Activated T-cell treated with anti-CD3 and anti-CD28 coated beads, Interleukin-2, amount 50 U/mL, for 48 hours (primary cell): ENCODE data around the gene YY1.
"Not testable (repeated sequence)": the region's sequence is repeated elsewhere in the genome, so short reads cannot be mapped to it uniquely, and the experiment has no call there.

ENCODE experiments used
- DNase-seq, 2 experiments: peaks; one replicate each; pipeline ENCODE4 v3.0.0-alpha.2; 2020

YY1 gene

GRCh38 chr14:100238419-100239210 is at the start of gene YY1:
YY1 (plus strand) TSS chr14:100239144; CDS start chr14:100239245, 101 bp downstream.
- DNase-seq, result peak; percentile 99

GRCh38 chr14:100190126-100190525 is 48.8 kb upstream of the YY1 start:
- DNase-seq, result no peak

GRCh38 chr14:100191584-100192249 is 47.2 kb upstream of the YY1 start:
- DNase-seq, result no peak

DNA sequence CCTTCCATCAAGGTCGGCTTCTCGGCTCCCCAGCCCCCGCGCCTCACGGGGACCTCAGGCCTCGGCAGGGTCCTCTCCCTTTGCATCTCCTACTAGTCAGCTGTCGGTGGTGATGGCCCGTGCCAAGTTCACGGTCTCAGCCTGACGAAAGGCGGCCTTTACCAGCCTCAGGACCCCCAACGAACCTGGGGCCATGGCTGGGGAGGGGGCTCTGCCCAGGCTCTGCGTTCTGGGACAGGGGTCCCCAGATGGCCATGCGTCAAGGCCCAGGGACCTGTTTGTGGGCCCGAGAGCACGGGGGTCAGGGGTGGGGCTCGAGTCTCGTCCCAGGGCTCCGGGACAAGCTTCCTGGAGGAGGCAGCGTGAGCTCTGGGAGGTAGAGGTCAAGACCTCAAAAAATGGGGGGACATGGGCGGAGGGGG is 46.7 kb upstream of the YY1 start:
- DNase-seq, result no peak

GRCh38 chr14:100192672-100193416 is 46.1 kb upstream of the YY1 start:
- peak; percentile 100 for DNase-seq

GRCh38 chr14:100193417-100194357 is 45.3 kb upstream of the YY1 start:
- peak in 1 of 2 experiments; percentile 47 for DNase-seq

DNA sequence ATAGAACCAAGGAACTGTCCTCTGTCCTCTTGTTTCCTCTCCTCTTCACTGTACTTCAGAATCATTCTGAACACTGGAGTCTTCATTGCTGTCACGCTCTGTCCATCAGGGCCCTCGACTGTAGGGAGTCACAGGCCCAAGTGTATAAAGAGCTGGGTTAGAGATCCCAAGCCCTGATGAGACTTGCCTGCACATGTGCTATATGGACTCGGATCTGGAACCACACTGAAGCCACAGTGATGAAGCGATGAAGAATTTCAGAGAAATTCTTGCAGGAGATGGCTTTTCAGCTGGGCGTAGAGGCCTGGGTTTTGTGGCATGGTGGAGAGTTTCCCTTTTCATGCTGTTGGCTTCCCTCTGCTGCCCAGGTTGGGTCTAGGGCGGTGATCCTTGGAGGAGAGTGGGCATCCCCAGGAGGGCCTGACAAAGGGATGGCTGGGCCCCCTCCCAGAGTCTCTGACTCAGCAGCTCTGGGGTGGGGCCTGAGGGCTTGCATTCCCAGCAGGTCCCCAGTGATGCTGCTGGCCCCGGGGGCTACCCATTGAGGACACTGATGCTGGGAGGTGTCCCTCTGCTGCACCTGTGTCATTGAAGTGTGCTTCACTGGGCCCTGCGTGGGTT is 39.6 kb upstream of the YY1 start:
- DNase-seq, result no peak

DNA sequence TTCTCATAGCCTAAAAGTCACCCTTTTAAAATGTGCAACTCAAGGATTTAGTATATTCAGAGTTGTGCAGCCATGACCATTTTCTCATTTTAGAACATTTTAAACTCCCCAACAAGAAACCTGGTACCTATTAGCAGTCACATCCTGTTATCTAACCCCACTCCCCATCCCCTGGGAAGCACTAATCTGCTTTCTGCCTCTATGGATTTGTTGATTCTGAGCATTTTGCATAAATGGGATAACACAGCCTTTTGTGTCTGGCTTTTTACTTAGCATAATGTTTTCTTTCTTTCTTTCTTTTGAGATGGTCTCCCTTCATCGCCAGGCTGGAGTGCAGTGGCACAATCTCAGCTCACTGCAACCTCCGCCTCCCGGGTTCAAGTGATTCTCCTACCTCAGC is 38.6 kb upstream of the YY1 start:
- no peak for DNase-seq

- no peak for DNase-seq
Observed at GRCh38 chr14:100201701-100202100, 37.2 kb upstream of the YY1 start.

GRCh38 chr14:100202712-100203111 is 36.2 kb upstream of the YY1 start:
- DNase-seq, result no peak

- DNase-seq, result no peak
Observed at GRCh38 chr14:100203146-100203545, 35.8 kb upstream of the YY1 start.

- no peak for DNase-seq
Observed at GRCh38 chr14:100203962-100204834, 34.7 kb upstream of the YY1 start.

GRCh38 chr14:100204835-100205167 is 34.1 kb upstream of the YY1 start:
- not testable (repeated sequence) for DNase-seq

DNA sequence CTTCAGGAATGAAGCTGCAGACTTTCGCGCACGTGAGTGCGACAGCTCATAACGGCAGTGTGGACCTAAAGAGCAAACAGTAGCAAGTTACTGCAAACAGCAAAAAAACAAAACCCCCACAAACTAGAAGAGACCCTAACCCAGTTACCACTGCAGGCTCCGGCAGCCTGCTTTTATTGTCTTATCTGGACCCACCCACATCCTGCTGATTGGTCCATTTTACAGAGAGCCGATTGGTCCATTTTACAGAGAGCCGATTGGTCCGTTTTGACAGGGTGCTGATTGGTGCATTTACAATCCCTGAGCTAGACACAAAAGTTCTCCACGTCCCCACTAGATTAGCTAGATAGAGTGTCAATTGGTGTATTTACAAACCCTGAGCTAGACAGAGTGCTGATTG is 31.4 kb upstream of the YY1 start:
- DNase-seq, result peak in 1 of 2 experiments; percentile 27

DNA sequence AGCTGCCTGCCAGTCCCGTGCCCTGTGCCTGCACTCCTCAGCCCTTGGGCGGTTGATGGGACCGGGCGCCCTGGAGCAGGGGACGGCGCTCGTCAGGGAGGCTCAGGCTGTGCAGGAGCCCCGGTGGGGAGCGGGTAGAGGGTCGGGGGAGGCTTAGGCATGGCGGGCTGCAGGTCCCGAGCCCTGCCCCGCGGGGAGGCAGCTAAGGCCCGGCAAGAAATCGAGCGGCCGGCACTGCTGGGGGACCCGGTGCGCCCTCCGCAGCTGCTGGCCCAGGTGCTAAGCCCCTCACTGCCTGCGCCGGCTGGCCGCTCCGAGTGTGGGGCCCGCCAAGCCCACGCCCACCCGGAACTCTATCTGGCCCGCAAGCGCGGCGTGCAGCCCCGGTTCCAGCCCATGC is 30.8 kb upstream of the YY1 start:
- DNase-seq, result not testable (repeated sequence)

DNA sequence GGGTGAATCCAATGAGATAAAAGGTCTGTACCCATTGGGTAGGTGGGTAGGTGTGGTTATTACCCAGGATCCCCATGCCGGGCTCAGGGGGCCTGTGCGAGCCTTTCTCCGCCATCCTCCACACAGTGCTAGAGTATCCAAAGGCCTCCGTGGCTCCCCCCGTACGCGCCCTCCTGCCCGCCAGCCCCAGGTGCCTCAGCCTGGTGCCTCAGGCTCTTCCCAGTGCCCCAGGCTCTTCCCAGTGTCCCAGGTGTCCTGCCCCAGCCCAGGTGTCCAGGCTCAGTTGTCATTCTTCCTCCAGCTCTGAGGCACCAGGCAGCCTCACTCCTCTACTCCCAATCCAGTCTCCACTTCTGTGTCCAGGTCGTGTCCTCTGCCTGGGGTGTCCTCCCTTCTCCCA is 27.6 kb upstream of the YY1 start:
- no peak for DNase-seq

DNA sequence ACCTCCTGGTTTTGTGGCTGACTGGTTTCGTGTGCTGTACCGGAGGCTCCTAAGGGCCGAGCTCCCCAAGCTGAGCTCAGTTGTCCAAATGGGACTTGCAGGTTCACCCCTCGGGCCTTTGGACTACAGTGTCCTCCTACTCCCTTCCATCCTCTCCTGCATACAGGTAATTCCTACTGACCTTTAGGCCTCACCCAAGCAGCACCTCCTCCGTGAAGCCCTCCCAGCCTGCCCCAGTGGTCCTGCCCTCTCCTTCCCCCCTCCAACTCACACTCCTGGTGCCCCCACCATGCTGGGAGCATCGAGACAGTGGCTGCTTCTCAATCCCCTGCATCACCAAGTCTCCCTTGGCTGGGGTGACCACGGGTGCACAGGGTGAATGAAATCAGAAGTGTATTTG is 27.1 kb upstream of the YY1 start:
- peak; percentile 33 to 39 for DNase-seq

- peak; percentile 38 to 42 for DNase-seq
Observed at GRCh38 chr14:100212476-100213333, 26.2 kb upstream of the YY1 start.

DNA sequence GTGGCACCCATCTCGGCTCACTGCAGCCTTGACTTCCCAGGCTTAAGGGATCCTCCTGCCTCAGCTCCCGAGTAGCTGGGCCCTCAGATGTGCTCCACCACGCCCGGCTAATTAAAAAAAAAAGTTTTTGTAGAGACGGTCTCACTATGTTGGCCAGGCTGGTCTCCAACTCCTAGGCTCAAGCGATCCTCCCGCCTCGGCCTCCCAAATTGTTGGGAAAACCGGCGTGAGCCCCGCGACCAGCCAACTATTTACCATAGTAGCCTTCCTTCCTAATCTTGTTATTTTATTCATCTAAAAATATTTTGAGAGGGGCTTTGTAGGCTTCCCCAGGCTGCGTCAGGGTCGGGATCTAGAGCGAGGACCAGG is 25.4 kb upstream of the YY1 start:
- DNase-seq, result no peak
